GM12873 (cell line): ENCODE data around the gene TTYH3.

Source experiments
- CTCF ChIP-seq: IDR thresholded peaks from 2 replicates; pipeline ENCODE4 v1.5.1; 2012; ENCODE audit warnings: low read depth, mild to moderate bottlenecking, moderate library complexity, low read length, control low read depth; ENCODE audit not compliant: insufficient read depth; ENCODE audit errors: missing control alignments

TTYH3 gene

GRCh38 chr7:2587778-2588177 lies 44.0 kb upstream of the TTYH3 start:
- TF ChIP-seq CTCF, result no peak

GRCh38 chr7:2589341-2589740 lies 42.4 kb upstream of the TTYH3 start:
- no peak for TF ChIP-seq CTCF

GRCh38 chr7:2592375-2592865 lies 39.4 kb upstream of the TTYH3 start:
- no peak for TF ChIP-seq CTCF

- TF ChIP-seq CTCF, result no peak
Measured at GRCh38 chr7:2593036-2593727, 38.6 kb upstream of the TTYH3 start.

- no peak for TF ChIP-seq CTCF
Measured at GRCh38 chr7:2594599-2594998, 37.2 kb upstream of the TTYH3 start.

- TF ChIP-seq CTCF, result no peak
Measured at GRCh38 chr7:2595258-2595860, 36.4 kb upstream of the TTYH3 start.

GRCh38 chr7:2596464-2597272 lies 35.1 kb upstream of the TTYH3 start:
- TF ChIP-seq CTCF, result no peak
